ENCODE data around the gene HBP1. TPM values are rescaled to one million over a fixed set of nuclear protein-coding genes. Genes with fewer than 3 reads are reported as not detected.

The HBP1 gene
- total and polyA plus RNA-seq, 2 of the 8 experiments (the other 6 are each of a cell fraction or from before 2014, with no cell fraction given), result 28.9 to 29.2 TPM

GRCh38 chr7:107150375-107151073, 18.3 kb upstream of the HBP1 start:
- Histone ChIP-seq H3K27ac (ENCODE audit: low read depth, low read length) (no peak overlapping the region), H2BK120ac (replicated peaks; ENCODE audit: low read depth, low read length) (no peak overlapping the region), H2BK15ac (ENCODE audit: low read length) (no peak overlapping the region), H2AFZ (ENCODE audit: low read length) (no peak overlapping the region), H3K23me2 (ENCODE audit: low read depth, low read length) (no peaks in the 10 kb centered on the region), H4K91ac (replicated peaks; ENCODE audit: insufficient read length, low read length) (no peak overlapping the region), H3K4me1 (replicated peaks in 1 of 4; ENCODE audit: control insufficient read depth in 3 of 4, insufficient read depth in 4 of 4, low read length in 3 of 4) (peaks cover 0 to 3% (median under 1%) of the 10 kb centered on the region in 4 experiments; a peak in 2 of 7 replicates), H2AK5ac (ENCODE audit: low read depth, low read length) (no peak overlapping the region), H3K9me3 (ENCODE audit: insufficient read depth in 2 of 2, low read depth in 1 of 2, low read length in 1 of 2) (no peaks in the 10 kb centered on the region), H3K79me2 (ENCODE audit: control insufficient read depth in 1 of 2, insufficient read depth in 2 of 2, low read length in 2 of 2) (no peaks in the 10 kb centered on the region), H2BK12ac (ENCODE audit: low read depth, low read length) (no peak overlapping the region), H3K9ac (replicated peaks in 1 of 4; ENCODE audit: extremely low read depth in 1 of 4, low read depth in 3 of 4, low read length in 3 of 4) (no peak overlapping the region), H4K20me1 (replicated peaks in 1 of 2; ENCODE audit: control insufficient read depth in 1 of 2, insufficient read depth in 2 of 2, low read length in 2 of 2) (no peaks in the 10 kb centered on the region), H4K5ac (ENCODE audit: insufficient read length, low read depth, low read length) (no peak overlapping the region), H2BK5ac (ENCODE audit: low read depth, low read length) (no peak overlapping the region), H3K4me2 (ENCODE audit: insufficient read depth in 1 of 2, low read depth in 2 of 2, low read length in 2 of 2) (no peak overlapping the region), H3K36me3 (ENCODE audit: control insufficient read depth in 2 of 4, insufficient read depth in 4 of 4, low read length in 3 of 4) (no peaks in the 10 kb centered on the region; a peak in 1 of 8 replicates), H3K4me3 (ENCODE audit: extremely low read depth in 1 of 4, insufficient read depth in 2 of 4, low read depth in 3 of 4, low read length in 4 of 4) (no peak overlapping the region), H3K18ac (ENCODE audit: extremely low read depth, low read length) (no peak overlapping the region), H3K27me3 (replicated peaks in 1 of 4; ENCODE audit: control insufficient read depth in 3 of 4, extremely low read depth in 1 of 4, insufficient read depth in 3 of 4, low read length in 3 of 4) (no peaks in the 10 kb centered on the region), H2BK20ac (ENCODE audit: low read length) (no peak overlapping the region), H3K14ac (ENCODE audit: insufficient read length) (no peak overlapping the region), H3K56ac (replicated peaks; ENCODE audit: insufficient read length, low read depth, low read length) (no peak overlapping the region), H3K79me1 (ENCODE audit: low read depth, low read length) (no peaks in the 10 kb centered on the region), H3K4ac (replicated peaks; ENCODE audit: insufficient read length, low read depth, low read length) (no peak overlapping the region), H3K23ac (ENCODE audit: insufficient read length) (no peak overlapping the region), H4K8ac (ENCODE audit: extremely low read depth, insufficient read depth, low read length) (no peak overlapping the region)
- WGBS, 2 experiments (ENCODE audit: extremely low coverage in 1 of 2, insufficient coverage in 1 of 2, insufficient read length in 1 of 2, insufficient replicate concordance in 2 of 2, low coverage in 1 of 2, low lambda C conversion rate in 2 of 2, missing lambda C conversion rate in 1 of 2), result 41% methylated on average over 4 of the region's 4 CpGs; no CpG with 5 or more reads in 1 of the 2 experiments
- FAIRE-seq, result no peak
- CTCF ChIA-PET (ENCODE audit: partially characterized antibody), result interaction anchor here (0.6 to 11.7 kb wide), 30 partner anchors 11 to 974 kb away, joined by 3 to 162 read pairs (median 5); partner anchors contain the start of gene HBP1
- peak in 1 of 2 experiments; percentile 71 for DNase-seq (ENCODE audit: low read depth in 1 of 2, low spot score in 2 of 2)
- POLR2A ChIA-PET (ENCODE audit: partially characterized antibody), result interaction anchor here (0.8 kb wide), 1 partner anchor 18 kb away, joined by 3 read pairs; the partner anchor contains the start of gene HBP1
- no peak for TF ChIP-seq BRCA1 (IDR thresholded peaks at IDR 0.05; ENCODE audit: low read depth, low read length)

All from H1 (cell line).